ENCODE measurements around the gene RERG. TPM values are rescaled to one million over a fixed set of nuclear protein-coding genes. Genes with fewer than 3 reads are reported as not detected.

The RERG gene
- polyA plus RNA-seq, 1 donor from 2014 or later, result 0.87 TPM

DNA sequence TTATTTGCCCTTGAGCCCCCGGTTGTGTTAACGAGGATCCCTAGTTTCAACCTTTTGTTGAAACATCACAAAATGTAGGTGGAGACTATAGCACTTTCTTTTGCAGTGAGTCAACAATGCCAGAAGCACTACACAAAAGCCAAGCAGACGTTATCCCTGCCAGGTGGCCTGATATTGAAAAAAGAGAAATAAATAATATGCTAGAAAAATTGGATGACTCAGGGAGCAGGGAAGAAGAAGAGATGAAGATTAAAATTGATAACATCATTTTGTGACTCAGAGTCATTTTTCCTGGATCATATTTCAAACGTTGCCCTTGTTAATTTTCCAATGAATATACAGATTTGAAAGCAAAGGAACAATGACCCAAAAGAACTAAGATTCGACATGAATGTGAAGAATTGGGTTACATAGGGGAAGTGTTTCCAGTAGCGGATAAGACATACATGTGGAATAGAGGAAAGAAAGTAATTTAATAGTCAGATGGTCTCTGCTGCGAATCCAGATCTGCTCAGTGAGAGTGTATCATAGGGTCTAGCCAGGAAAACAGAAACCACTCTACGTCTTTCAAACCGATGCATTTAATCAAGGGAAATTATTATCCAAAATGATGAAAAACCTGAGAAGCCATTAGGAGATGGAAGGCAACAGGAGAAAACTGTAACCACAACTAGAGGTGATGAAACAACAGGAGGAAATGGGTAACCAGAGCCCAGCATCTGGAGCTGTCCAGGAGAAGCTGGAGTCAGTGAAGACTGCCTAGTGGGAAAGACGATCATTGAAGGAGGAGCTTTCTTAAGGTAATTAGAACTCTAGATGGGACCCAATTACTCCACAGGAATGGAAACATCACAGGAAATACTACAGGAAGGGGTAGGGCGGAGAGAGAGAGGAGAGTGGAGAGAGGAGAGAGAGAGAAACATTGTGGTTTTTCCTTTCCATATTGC, 57.9 kb downstream of the RERG start:
- no peak overlapping the region for H3K4me2 ChIP-seq (ENCODE audit: low read length)
- H2AFZ ChIP-seq (ENCODE audit: low read depth, low read length), result no peak overlapping the region
- H3K36me3 ChIP-seq (ENCODE audit: insufficient read depth, low read length), result no peaks in the 10 kb centered on the region
- TF ChIP-seq RAD21 (conservative IDR thresholded peaks at IDR 0.05) (no peak), POLR2AphosphoS5 (IDR thresholded peaks at IDR 0.05) (no peak), MXI1 (conservative IDR thresholded peaks at IDR 0.05; ENCODE audit: poor library complexity, severe bottlenecking) (no peak)
- no peaks in the 10 kb centered on the region for H4K20me1 ChIP-seq (ENCODE audit: insufficient read depth)
- no peaks in the 10 kb centered on the region for H3K9me2 ChIP-seq (ENCODE audit: insufficient read depth, low read length)
- no peak overlapping the region for H3K27ac ChIP-seq (ENCODE audit: low read length)
- no peaks in the 10 kb centered on the region for H3K9me3 ChIP-seq (ENCODE audit: low read length)
- no peak overlapping the region for H3K4me3 ChIP-seq (ENCODE audit: low read length)
- no peak overlapping the region for H3K9ac ChIP-seq (ENCODE audit: low read length)
- no peaks in the 10 kb centered on the region for H3K79me2 ChIP-seq (replicated peaks; ENCODE audit: insufficient read depth, low read length)
- H3F3A ChIP-seq (ENCODE audit: insufficient read depth, low read length, poor library complexity, severe bottlenecking), result no peaks in the 10 kb centered on the region
- H3K27me3 ChIP-seq (ENCODE audit: insufficient read depth, low read depth, low read length), result no peaks in the 10 kb centered on the region

DNA sequence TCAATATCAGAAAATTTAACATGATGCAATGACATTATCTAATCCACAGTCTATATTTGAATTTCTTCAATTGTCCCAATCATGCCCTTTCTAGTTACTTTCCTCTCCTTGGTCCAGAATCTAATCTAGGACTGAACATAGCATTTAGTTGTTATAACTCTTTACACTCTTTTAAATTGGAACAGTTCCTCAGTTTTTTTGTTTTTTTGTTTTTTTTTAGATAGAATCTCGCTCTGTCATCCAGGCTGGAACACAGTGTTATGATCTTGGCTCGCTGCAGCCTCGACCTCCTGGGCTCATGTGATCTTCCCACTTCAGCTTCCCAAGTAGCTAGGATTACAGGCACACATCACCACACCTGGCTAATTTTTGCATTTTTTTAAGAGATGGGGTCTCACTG, 63.1 kb downstream of the RERG start:
- no peak overlapping the region for H3K4me2 ChIP-seq (ENCODE audit: low read length)
- H3K27me3 ChIP-seq (ENCODE audit: insufficient read depth, low read depth, low read length), result no peaks in the 10 kb centered on the region
- no peak overlapping the region for H3K27ac ChIP-seq (ENCODE audit: low read length)
- no peak for TF ChIP-seq EZH2 (IDR thresholded peaks at IDR 0.05; ENCODE audit: borderline replicate concordance, insufficient read depth, low read length, poor library complexity, severe bottlenecking)
- TF ChIP-seq POLR2AphosphoS5 (IDR thresholded peaks at IDR 0.05), result no peak
- TF ChIP-seq EP300 (conservative IDR thresholded peaks at IDR 0.05; ENCODE audit: poor library complexity, severe bottlenecking), result no peak
- TF ChIP-seq, protein P1, sequence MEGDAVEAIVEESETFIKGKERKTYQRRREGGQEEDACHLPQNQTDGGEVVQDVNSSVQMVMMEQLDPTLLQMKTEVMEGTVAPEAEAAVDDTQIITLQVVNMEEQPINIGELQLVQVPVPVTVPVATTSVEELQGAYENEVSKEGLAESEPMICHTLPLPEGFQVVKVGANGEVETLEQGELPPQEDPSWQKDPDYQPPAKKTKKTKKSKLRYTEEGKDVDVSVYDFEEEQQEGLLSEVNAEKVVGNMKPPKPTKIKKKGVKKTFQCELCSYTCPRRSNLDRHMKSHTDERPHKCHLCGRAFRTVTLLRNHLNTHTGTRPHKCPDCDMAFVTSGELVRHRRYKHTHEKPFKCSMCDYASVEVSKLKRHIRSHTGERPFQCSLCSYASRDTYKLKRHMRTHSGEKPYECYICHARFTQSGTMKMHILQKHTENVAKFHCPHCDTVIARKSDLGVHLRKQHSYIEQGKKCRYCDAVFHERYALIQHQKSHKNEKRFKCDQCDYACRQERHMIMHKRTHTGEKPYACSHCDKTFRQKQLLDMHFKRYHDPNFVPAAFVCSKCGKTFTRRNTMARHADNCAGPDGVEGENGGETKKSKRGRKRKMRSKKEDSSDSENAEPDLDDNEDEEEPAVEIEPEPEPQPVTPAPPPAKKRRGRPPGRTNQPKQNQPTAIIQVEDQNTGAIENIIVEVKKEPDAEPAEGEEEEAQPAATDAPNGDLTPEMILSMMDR (IDR thresholded peaks at IDR 0.05; ENCODE audit: poor library complexity, severe bottlenecking), result no peak
- no peak for TF ChIP-seq TAF1 (IDR thresholded peaks at IDR 0.05; ENCODE audit: low read depth)
- no peaks in the 10 kb centered on the region for H3K9me2 ChIP-seq (ENCODE audit: insufficient read depth, low read length)
- H2AFZ ChIP-seq (ENCODE audit: low read depth, low read length), result no peak overlapping the region
- no peaks in the 10 kb centered on the region for H3K79me2 ChIP-seq (replicated peaks; ENCODE audit: insufficient read depth, low read length)
- no peaks in the 10 kb centered on the region for H3F3A ChIP-seq (ENCODE audit: insufficient read depth, low read length, poor library complexity, severe bottlenecking)
- no peak overlapping the region for H3K9ac ChIP-seq (ENCODE audit: low read length)
- H3K9me3 ChIP-seq (ENCODE audit: low read length), result no peaks in the 10 kb centered on the region
- no peak overlapping the region for H3K4me3 ChIP-seq (ENCODE audit: low read length)
- H4K20me1 ChIP-seq (ENCODE audit: insufficient read depth), result no peaks in the 10 kb centered on the region
- no peaks in the 10 kb centered on the region for H3K36me3 ChIP-seq (ENCODE audit: insufficient read depth, low read length)

DNA sequence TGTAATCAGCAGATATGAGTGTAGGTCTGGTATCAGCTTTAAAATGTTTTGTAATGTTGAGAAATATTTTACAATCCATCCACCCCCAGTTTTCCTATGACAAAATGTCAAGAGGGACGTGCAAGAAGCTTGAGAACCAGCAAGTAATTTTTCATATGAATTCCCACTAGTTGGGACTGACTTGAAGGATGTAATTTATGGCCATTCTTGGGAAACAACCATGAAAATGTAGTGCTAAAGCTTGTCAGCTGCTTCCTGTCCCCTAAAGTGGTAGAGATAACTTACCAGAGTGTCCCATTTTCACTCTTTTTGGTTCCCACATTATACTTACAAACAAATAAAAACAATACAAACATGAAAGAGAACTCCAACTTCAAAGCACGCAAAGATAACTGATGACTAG, 63.9 kb downstream of the RERG start:
- TF ChIP-seq, protein P1 (IDR thresholded peaks at IDR 0.05; ENCODE audit: poor library complexity, severe bottlenecking), result no peak
- no peak for TF ChIP-seq EP300 (conservative IDR thresholded peaks at IDR 0.05; ENCODE audit: poor library complexity, severe bottlenecking)
- TF ChIP-seq, protein P2, sequence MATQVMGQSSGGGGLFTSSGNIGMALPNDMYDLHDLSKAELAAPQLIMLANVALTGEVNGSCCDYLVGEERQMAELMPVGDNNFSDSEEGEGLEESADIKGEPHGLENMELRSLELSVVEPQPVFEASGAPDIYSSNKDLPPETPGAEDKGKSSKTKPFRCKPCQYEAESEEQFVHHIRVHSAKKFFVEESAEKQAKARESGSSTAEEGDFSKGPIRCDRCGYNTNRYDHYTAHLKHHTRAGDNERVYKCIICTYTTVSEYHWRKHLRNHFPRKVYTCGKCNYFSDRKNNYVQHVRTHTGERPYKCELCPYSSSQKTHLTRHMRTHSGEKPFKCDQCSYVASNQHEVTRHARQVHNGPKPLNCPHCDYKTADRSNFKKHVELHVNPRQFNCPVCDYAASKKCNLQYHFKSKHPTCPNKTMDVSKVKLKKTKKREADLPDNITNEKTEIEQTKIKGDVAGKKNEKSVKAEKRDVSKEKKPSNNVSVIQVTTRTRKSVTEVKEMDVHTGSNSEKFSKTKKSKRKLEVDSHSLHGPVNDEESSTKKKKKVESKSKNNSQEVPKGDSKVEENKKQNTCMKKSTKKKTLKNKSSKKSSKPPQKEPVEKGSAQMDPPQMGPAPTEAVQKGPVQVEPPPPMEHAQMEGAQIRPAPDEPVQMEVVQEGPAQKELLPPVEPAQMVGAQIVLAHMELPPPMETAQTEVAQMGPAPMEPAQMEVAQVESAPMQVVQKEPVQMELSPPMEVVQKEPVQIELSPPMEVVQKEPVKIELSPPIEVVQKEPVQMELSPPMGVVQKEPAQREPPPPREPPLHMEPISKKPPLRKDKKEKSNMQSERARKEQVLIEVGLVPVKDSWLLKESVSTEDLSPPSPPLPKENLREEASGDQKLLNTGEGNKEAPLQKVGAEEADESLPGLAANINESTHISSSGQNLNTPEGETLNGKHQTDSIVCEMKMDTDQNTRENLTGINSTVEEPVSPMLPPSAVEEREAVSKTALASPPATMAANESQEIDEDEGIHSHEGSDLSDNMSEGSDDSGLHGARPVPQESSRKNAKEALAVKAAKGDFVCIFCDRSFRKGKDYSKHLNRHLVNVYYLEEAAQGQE (IDR thresholded peaks at IDR 0.05; ENCODE audit: borderline replicate concordance), result no peak
- no peak for TF ChIP-seq EZH2 (IDR thresholded peaks at IDR 0.05; ENCODE audit: borderline replicate concordance, insufficient read depth, low read length, poor library complexity, severe bottlenecking)
- TF ChIP-seq TAF1 (IDR thresholded peaks at IDR 0.05; ENCODE audit: low read depth), result no peak
- TF ChIP-seq RAD21 (conservative IDR thresholded peaks at IDR 0.05), result no peak
- no peak for TF ChIP-seq POLR2AphosphoS5 (IDR thresholded peaks at IDR 0.05)
- TF ChIP-seq SMC3 (conservative IDR thresholded peaks at IDR 0.05; ENCODE audit: poor library complexity), result no peak
- no peak for TF ChIP-seq MXI1 (conservative IDR thresholded peaks at IDR 0.05; ENCODE audit: poor library complexity, severe bottlenecking)
- Histone ChIP-seq H3K79me2 (replicated peaks; ENCODE audit: insufficient read depth, low read length) (no peaks in the 10 kb centered on the region), H3K27me3 (ENCODE audit: insufficient read depth, low read depth, low read length) (no peaks in the 10 kb centered on the region), H3K4me3 (ENCODE audit: low read length) (no peak overlapping the region), H2AFZ (ENCODE audit: low read depth, low read length) (no peak overlapping the region), H3K4me2 (ENCODE audit: low read length) (no peak overlapping the region), H4K20me1 (ENCODE audit: insufficient read depth) (no peaks in the 10 kb centered on the region), H3K9me2 (ENCODE audit: insufficient read depth, low read length) (no peaks in the 10 kb centered on the region), H3K36me3 (ENCODE audit: insufficient read depth, low read length) (no peaks in the 10 kb centered on the region), H3K9ac (ENCODE audit: low read length) (no peak overlapping the region), H3K9me3 (ENCODE audit: low read length) (no peaks in the 10 kb centered on the region), H3F3A (ENCODE audit: insufficient read depth, low read length, poor library complexity, severe bottlenecking) (no peaks in the 10 kb centered on the region), H3K27ac (ENCODE audit: low read length) (no peak overlapping the region)

Measured in neural cell (in vitro differentiated cells).